ENCODE data around the gene HDAC10.

DNA sequence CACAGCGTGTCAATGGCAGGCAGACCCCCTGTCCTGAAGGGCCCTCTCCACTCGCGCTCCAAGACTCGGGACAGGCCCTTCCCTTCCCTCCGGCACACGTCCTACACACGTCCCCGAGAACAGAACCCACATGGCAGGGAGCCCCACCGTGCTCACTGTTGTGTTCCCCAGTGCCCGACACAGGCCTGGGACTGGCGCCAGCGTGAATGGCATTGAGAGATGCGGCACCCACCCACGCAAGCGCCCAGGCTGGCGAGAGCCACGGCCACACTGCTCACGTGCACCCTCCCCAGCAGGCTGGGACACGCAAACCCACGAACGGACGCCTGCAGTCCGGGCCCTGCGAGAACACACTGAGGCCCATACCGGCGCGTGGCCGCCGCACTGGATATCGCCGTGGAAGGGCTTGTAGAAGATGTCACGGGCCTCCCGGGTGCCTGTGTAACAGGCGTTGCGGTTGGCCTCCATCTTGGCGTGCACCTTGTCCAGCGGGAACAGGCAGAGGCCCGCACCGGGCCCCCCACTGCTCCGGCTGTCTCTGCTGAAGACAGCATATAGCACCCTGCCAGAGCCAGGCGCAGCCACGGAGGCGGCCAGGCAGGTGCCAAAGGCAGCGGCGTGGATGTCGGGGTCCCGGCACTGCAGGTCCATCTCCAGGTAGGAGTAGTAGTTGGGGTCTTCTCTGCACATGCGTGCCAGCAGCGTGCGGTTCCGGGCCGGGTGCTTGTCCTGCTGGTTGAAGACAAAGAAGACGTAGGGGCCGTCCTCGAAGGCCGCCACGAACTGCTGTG, 38.3 kb upstream of the HDAC10 start:
- TF ChIP-seq, protein P1, sequence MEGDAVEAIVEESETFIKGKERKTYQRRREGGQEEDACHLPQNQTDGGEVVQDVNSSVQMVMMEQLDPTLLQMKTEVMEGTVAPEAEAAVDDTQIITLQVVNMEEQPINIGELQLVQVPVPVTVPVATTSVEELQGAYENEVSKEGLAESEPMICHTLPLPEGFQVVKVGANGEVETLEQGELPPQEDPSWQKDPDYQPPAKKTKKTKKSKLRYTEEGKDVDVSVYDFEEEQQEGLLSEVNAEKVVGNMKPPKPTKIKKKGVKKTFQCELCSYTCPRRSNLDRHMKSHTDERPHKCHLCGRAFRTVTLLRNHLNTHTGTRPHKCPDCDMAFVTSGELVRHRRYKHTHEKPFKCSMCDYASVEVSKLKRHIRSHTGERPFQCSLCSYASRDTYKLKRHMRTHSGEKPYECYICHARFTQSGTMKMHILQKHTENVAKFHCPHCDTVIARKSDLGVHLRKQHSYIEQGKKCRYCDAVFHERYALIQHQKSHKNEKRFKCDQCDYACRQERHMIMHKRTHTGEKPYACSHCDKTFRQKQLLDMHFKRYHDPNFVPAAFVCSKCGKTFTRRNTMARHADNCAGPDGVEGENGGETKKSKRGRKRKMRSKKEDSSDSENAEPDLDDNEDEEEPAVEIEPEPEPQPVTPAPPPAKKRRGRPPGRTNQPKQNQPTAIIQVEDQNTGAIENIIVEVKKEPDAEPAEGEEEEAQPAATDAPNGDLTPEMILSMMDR (IDR thresholded peaks at IDR 0.05; ENCODE audit: low read depth, low read length) = no peak
- TF ChIP-seq POLR2A (IDR thresholded peaks at IDR 0.05; ENCODE audit: extremely low read depth, insufficient read length) (no peak), MYC (IDR thresholded peaks at IDR 0.05; ENCODE audit: low read depth, low read length) (no peak)
- TF ChIP-seq, protein P2, sequence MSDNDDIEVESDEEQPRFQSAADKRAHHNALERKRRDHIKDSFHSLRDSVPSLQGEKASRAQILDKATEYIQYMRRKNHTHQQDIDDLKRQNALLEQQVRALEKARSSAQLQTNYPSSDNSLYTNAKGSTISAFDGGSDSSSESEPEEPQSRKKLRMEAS (IDR thresholded peaks at IDR 0.05; ENCODE audit: low read depth, low read length) = no peak
